Testis (tissue), 2 donors: ENCODE data around the gene AGO3.

Experiments
- CTCF ChIP-seq, 3 experiments: fragments of 450-650 bp in 2 of 3; fragments of 200-600 bp in 1 of 3; sonication (generic) in 1 of 3; IDR thresholded peaks; one replicate each; pipeline ENCODE4 v1.5.1; 2016 to 2019; ENCODE audit warnings: antibody characterized with exemption in 3 of 3, mild to moderate bottlenecking in 2 of 3, moderate library complexity in 1 of 3
- POLR2A ChIP-seq: fragments of 450-650 bp; IDR thresholded peaks from one replicate; pipeline ENCODE4 v1.6.1; 2017; ENCODE audit warnings: antibody characterized with exemption, mild to moderate bottlenecking, moderate library complexity

- TF ChIP-seq CTCF (IDR thresholded peaks at IDR 0.05) (no peak), POLR2A (no peak)
Observed at GRCh38 chr1:35915693-35916092, 15.2 kb upstream of the AGO3 start.
